ENCODE results near the gene ELP4.

- TF ChIP-seq CTCF (IDR thresholded peaks at IDR 0.05; ENCODE audit: poor library complexity) (no peak), EZH2 (IDR thresholded peaks at IDR 0.05; ENCODE audit: borderline replicate concordance) (no peak)
Measured at GRCh38 chr11:31651208-31651607, 141.6 kb downstream of the ELP4 start.
